HepG2 (cell line): ENCODE data around the gene CRKL. TPM values are rescaled to one million over a fixed set of nuclear protein-coding genes. Genes with fewer than 3 reads are reported as not detected.
A peak's percentile ranks its signal among the peaks of the same experiment; 100 is the strongest.

ENCODE experiments used
- ATF1 ChIP-seq: IDR thresholded peaks from 2 replicates; pipeline ENCODE4 v1.6.1; 2016; ENCODE audit warnings: mild to moderate bottlenecking, control low read depth
- HNF1A ChIP-seq, 2 experiments: sonication (generic) in 1 of 2; formaldehyde crosslinking in 1 of 2; IDR thresholded peaks; 2 replicates each; pipeline versions ENCODE4 v1.4.0 to v1.6.1; 2016 to 2020; ENCODE audit warnings: borderline replicate concordance in 1 of 2, low read depth in 1 of 2, mild to moderate bottlenecking in 1 of 2, missing genetic modification reagents in 1 of 2
- HNRNPK ChIP-seq: fragments of 200-400 bp; formaldehyde crosslinking; IDR thresholded peaks from 2 replicates; pipeline ENCODE4 v1.6.1; 2018; ENCODE audit warnings: low read length, low read depth, moderate library complexity, mild to moderate bottlenecking; ENCODE audit not compliant: poor library complexity, severe bottlenecking
- KDM5B ChIP-seq: sonication (generic); formaldehyde crosslinking; IDR thresholded peaks from 2 replicates; pipeline ENCODE4 v1.4.0; 2020; ENCODE audit warnings: missing genetic modification reagents, mild to moderate bottlenecking, borderline replicate concordance
- MBD4 ChIP-seq: IDR thresholded peaks from 2 replicates; pipeline ENCODE4 v1.6.1; 2012; ENCODE audit warnings: low read length, inconsistent platforms, borderline replicate concordance
- PAX8 ChIP-seq: sonication (generic); formaldehyde crosslinking; IDR thresholded peaks from 2 replicates; pipeline ENCODE4 v1.8.0; 2022; ENCODE audit warnings: mild to moderate bottlenecking, missing genetic modification reagents, borderline replicate concordance
- PHF5A ChIP-seq: IDR thresholded peaks from one replicate; pipeline ENCODE4 v1.6.1; 2018; ENCODE audit warnings: low read depth, missing genetic modification reagents; ENCODE audit not compliant: unreplicated experiment
- SPEN ChIP-seq: sonication (generic); formaldehyde crosslinking; IDR thresholded peaks from 2 replicates; pipeline ENCODE4 v1.5.1; 2020; ENCODE audit warnings: low read depth, mild to moderate bottlenecking, missing genetic modification reagents
- TARDBP ChIP-seq: sonication (generic); formaldehyde crosslinking; IDR thresholded peaks from 2 replicates; pipeline ENCODE4 v1.8.0; 2022; ENCODE audit warnings: mild to moderate bottlenecking, missing genetic modification reagents
- ZBTB37 ChIP-seq: sonication (generic); formaldehyde crosslinking; IDR thresholded peaks from 2 replicates; pipeline ENCODE4 v1.4.0; 2020; ENCODE audit warnings: mild to moderate bottlenecking, missing genetic modification reagents
- ZFP91 ChIP-seq: sonication (generic); formaldehyde crosslinking; IDR thresholded peaks from 2 replicates; pipeline ENCODE4 v1.9.0; 2022; ENCODE audit warnings: missing genetic modification reagents, mild to moderate bottlenecking, borderline replicate concordance
- ZFY ChIP-seq: sonication (generic); formaldehyde crosslinking; IDR thresholded peaks from 2 replicates; pipeline ENCODE4 v1.4.0; 2020; ENCODE audit warnings: missing genetic modification reagents
- ZMAT3 ChIP-seq: sonication (generic); formaldehyde crosslinking; conservative IDR thresholded peaks from 2 replicates; pipeline ENCODE4 v1.7.0; 2021; ENCODE audit warnings: missing genetic modification reagents
- ZNF205 ChIP-seq: IDR thresholded peaks from 2 replicates; pipeline ENCODE4 v1.6.1; 2018; ENCODE audit warnings: missing biosample characterization, missing genetic modification reagents
- ZNF720 ChIP-seq: sonication (generic); formaldehyde crosslinking; IDR thresholded peaks from 2 replicates; pipeline ENCODE4 v1.4.0; 2020; ENCODE audit warnings: missing genetic modification reagents
- ZNF770 ChIP-seq: sonication (generic); formaldehyde crosslinking; IDR thresholded peaks from 2 replicates; pipeline ENCODE4 v1.5.0; 2020; ENCODE audit warnings: mild to moderate bottlenecking, missing genetic modification reagents
- ZUFSP ChIP-seq: sonication (generic); formaldehyde crosslinking; IDR thresholded peaks from 2 replicates; pipeline ENCODE4 v1.9.0; 2021; ENCODE audit warnings: missing genetic modification reagents, mild to moderate bottlenecking, borderline replicate concordance
- polyA plus RNA-seq, 8 experiments: library from polyadenylated mRNA; depleted of rRNA in 3 of 8; stranded (reverse) in 7 of 8; unstranded in 1 of 8; fragments of >200 nt; fragmentation: Illumina TruSeq in 4 of 8; extraction: Trizol in 4 of 8; gene quantifications; 2 replicates each; pipeline versions ENCODE4 v1.2.1 to v1.2.3, GENCODE V29; 2011 to 2016; ENCODE audit warnings: low read depth in 4 of 8, missing spikeins in 1 of 8, mixed read lengths in 1 of 8; ENCODE audit not compliant: insufficient read depth in 1 of 8
- total RNA-seq, 5 experiments: library from RNA; depleted of rRNA; stranded (reverse); fragments of >200 nt; fragmentation: Illumina TruSeq; extraction: Trizol; gene quantifications; 2 replicates each; pipeline ENCODE4 v1.2.3, GENCODE V29; 2016; ENCODE audit warnings: low read depth in 1 of 5

CRKL gene
- total and polyA plus RNA-seq, 2 of the 13 experiments (the other 11 are each of a cell fraction or from before 2014, with no cell fraction given), result 37.4 to 60.6 TPM

- TF ChIP-seq HNF1A (IDR thresholded peaks at IDR 0.05; ENCODE audit: low read depth) (no peak), HNF1A (CRISPR knock-in tag; IDR thresholded peaks at IDR 0.05; ENCODE audit: borderline replicate concordance) (peak; percentile 47; the same call in 1 of the 2 replicates), ZMAT3 (CRISPR knock-in tag) (0 out of 2 replicates have a peak, but pooled peaks have one; percentile 23), ZNF205 (peak; percentile 16; the same call in 1 of the 2 replicates), SPEN (peak; percentile 72), MBD4 (no peak), KDM5B (CRISPR knock-in tag) (peak; percentile 64; the same call in 1 of the 2 replicates), PHF5A (CRISPR knock-in tag) (peak; percentile 27), ZUFSP (CRISPR knock-in tag) (no peak), ZFY (CRISPR knock-in tag) (peak; percentile 65; the same call in 1 of the 2 replicates), ZNF720 (no peak), PAX8 (CRISPR knock-in tag) (0 out of 2 replicates have a peak, but pooled peaks have one; percentile 47), HNRNPK (peak; percentile 71), ATF1 (no peak), ZNF770 (CRISPR knock-in tag) (no peak), ZBTB37 (CRISPR knock-in tag) (no peak), TARDBP (peak; percentile 59), ZFP91 (CRISPR knock-in tag) (peak; percentile 47)
Observed at GRCh38 chr22:20957102-20957682, 40.0 kb downstream of the CRKL start (continued).
